HG03342 (cell line): ENCODE measurements around the gene INS.

Experiments
- ATAC-seq: cut with Tn5 transposase; IDR thresholded peaks from one replicate; pipeline ENCODE4 v1.9.1; 2021; ENCODE audit warnings: mild to moderate bottlenecking, moderate library complexity; ENCODE audit not compliant: unreplicated experiment

Gene INS

GRCh38 chr11:2160736-2161259 lies at the start of gene INS:
TSS of gene INS (minus strand) at chr11:2161209. CDS start at chr11:2160971, 238 bp downstream.
- ATAC-seq: no peak

- no peak for ATAC-seq
These were observed 49.5 kb upstream of the INS start for GRCh38 chr11:2210366-2211112.

DNA sequence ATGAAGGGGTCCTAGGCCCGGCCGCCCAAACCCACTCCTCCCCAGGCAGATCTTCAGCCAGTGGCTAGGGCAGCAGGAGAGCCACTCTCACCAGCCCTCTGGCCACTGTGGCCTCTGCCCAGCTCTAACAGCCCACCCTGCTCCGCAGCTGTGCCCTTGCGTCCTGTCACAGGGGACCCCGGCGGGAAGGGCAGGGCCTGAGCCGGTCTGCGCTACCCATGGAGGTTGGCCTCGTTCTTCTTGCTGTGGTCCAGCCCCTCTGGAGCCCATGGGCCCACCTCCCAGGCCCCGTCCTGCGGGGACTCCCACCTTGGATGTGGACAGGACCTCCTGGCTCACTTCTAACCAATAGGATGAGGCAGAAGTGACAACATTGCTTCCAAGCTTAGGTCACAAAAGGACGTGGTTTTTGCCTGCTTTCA lies 48.9 kb upstream of the INS start:
- no peak for ATAC-seq

DNA sequence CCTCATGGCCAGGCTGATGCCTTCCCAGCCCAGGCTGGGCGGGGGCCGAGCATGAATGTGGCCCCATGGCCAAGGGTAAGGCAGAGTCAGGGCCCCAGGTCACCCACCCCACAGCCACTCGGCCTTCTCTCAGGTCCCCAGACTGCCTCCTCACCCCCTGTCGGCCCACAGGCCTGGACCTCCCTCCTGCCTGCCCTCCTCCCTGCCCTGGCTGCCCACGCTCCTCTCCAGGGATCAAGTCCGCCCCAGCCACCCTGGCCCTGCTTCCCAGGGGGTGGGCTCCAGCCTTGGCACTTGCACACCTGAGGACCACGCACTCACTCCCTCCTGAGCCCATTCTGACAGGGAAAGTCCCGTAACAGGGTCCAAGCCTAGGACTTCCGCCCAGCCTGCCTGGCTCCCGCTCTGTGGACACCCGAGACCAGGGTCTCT lies 48.4 kb upstream of the INS start:
- no peak for ATAC-seq

DNA sequence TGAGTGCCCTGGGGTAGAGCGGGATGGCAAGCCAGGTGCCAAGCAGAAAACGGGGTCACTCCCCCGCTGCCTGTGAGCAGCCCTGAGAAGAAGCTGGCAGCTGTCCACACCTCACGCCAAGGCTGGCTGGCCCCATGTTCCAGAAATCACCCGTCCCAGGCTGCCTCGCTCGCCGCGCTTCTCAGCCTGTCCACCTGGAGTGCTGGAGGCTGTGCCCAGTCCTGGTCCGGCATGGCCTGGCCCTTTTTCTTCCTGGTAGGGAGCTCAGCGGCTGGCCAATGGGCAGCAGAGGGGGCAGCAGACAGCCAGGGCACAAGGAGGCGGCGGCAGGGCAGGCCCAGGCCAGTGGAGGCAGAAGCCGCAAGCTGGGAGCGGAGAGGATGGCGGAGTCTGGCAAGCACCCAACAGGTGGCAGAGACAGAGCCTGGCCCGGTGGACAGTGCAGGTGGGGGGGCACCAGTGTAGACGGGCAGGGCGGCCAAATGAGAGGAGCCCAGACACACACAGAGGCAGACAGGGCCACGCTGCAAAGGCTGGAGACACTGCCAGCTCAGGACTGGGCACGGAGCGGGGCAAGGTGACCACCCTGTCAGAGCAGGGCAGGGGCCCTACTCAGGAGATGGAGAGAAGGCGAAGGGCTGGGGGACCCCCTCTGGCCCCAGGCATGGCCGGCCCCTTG lies 47.8 kb upstream of the INS start:
- no peak for ATAC-seq

- no peak for ATAC-seq
These were observed 47.0 kb upstream of the INS start for GRCh38 chr11:2207773-2208621.

- ATAC-seq: no peak
These were observed 46.2 kb upstream of the INS start for GRCh38 chr11:2207212-2207611.

DNA sequence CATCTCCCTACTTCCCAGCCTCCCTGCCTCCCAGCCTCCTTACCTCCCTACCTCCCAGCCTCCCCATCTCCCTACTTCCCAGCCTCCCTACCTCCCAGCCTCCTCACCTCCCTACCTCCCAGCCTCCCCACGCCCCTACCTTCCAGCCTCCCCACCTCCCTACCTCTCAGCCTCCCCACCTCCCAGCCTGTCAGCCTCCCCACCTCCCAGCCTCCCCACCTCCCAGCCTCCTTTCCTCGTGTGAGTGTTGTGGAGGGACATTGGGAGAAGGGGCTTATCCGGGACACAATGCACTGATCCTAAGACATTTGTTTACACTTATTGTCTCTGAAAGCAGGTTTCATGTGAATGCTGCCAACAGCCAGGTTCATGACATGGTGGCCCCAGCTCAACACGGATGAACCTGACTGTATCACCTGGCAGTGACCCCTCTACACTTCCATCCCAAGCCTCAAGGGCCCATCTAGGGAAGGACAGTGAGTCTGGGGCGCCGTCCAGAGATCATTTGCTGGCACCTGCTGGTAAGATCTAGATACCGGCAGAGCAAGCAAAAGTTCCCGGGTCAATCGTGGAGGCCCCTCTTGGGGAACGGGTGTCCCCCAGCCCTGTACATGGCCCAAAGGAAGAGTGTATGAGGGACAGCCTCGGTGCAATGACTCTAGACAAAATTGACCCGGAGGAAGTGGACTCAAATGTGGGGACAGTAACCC lies 45.1 kb upstream of the INS start:
- ATAC-seq: no peak

- no peak for ATAC-seq
These were observed 44.3 kb upstream of the INS start for GRCh38 chr11:2205214-2205720.

GRCh38 chr11:2204361-2205213 lies 43.6 kb upstream of the INS start:
- no peak for ATAC-seq

DNA sequence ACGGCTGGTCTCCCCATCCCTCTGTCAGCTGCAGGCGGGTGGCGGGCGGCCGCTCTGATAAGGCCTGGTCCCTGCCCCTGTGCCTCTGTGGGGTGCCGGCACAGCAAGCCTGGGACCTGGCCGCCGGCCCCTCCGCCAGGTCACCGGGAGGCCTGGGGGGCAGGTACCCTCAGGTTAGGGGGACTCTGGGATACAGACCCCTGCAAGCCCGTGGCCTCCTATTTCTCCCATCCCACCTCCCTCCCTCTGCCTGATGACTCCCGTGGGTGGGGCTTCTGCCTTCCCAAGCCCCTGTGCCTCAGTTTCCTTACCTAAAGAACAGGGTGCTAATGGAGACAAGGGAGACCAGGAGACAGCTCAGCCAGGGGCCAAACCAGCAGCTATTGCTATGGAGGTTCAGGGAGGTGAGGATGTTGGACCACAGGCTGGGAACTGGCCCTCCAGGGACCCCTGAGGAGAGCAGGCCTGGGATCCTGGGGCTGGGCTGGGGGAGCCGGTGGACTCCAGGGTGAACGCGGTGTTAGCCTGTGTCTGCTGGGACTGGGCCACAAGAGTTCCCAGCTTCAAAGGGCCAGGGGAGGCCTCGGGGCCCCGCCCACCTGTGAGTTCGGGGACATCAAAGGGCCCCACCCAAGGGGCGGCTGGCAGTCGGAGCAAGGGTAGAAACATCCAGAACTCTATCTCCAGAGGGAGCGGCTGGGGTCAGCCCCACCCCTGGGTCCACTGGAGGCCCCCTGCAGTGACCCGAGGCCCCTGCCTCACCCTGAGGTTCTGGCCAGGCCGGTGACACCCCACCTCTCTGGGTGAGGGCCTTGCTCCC lies 42.6 kb upstream of the INS start:
- no peak for ATAC-seq

DNA sequence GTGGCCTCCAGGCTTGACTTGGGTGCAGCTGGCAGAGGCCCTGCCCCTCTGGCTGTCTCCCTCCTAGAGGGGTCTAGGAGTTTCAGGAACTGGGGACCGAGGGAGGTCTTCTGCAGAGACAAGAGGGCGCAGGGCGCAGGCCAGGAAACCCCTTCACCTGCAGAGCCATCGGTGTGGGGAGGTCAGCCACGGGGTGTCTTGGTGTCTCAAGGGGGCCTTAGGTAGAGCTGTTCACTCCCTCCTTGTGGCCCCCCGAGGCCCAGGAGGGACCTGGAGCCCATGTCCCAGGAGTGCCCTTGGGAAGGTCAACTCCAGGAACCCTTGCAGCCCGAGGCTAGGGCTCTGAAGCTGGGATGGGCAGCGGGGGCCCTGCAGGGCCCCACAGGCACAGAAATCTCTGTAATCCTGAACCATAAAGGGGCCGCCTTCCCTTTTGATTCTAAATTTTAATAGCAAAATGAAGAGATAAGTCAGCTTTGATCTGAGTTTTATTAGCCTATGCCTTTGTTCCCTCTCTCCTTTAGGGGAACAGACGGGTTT lies 42.0 kb upstream of the INS start:
- ATAC-seq: no peak

DNA sequence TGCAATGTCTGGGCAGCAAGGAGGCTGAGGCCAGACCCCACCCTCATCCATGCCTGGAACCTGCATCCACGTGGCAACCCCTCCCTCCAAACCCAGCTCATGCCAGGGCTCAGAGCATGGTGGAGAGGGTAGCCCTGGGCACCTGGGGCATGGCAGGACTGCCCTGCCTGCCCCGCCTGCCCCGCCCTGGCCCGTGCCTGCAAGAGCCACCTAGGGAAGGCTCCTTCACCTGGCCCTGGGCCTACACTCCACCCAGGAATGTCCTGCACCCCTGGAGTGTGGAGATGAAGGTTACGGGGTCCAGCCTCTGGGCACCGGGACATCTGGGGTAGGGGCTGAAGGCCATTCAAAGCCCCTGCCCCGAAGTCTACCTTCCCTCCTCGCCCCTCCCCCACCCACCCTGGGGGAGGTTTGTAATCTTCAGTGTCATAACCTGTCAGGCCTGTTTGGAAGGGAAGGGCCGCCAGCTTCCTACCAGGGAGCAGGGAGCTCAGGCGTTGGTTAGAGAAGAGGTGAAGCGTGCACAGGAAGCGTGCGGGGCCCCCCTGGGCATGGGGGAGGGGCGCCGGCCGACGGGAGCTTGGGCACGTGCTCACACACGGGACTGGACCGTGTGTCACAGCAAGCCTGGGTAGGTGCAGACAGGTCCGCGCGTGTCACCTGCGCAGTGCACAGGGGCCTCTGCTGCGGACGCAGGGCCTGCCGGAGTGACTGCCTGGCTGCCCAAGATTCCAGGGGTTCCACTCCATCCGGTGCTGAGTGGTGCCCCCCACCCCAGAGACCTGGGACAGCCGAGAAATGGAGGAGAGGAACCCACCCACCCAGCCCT lies 41.3 kb upstream of the INS start:
- ATAC-seq: no peak

DNA sequence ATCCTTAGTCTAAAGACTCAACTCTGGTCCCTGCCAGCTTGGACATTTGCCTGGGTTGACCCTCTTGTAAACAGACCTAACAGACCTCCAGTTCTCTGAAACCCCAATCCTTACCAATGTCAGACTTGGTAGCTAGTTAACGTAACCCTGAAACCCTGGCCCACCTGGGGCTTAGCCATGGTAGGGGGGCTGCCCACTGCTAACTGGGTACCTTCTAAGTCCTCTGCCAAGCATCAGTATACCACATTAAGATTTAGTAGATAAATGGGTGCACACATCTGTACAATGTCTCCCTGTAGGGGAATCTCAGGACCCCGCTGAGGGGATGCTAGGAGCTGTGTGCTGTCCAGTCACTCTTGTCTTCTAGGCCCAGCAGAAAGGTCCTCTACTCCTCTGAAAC lies 40.5 kb upstream of the INS start:
- no peak for ATAC-seq

- no peak for ATAC-seq
These were observed 40.0 kb upstream of the INS start for GRCh38 chr11:2200957-2201519.

- ATAC-seq: no peak
These were observed 39.5 kb upstream of the INS start for GRCh38 chr11:2200536-2200935.
